ENCODE data around the gene CCDC184. TPM values are rescaled to one million over a fixed set of nuclear protein-coding genes. Genes with fewer than 3 reads are reported as not detected.

The CCDC184 gene
- polyA plus RNA-seq, 3 donors, result 0.22 to 1.1 (median 0.25) TPM

DNA sequence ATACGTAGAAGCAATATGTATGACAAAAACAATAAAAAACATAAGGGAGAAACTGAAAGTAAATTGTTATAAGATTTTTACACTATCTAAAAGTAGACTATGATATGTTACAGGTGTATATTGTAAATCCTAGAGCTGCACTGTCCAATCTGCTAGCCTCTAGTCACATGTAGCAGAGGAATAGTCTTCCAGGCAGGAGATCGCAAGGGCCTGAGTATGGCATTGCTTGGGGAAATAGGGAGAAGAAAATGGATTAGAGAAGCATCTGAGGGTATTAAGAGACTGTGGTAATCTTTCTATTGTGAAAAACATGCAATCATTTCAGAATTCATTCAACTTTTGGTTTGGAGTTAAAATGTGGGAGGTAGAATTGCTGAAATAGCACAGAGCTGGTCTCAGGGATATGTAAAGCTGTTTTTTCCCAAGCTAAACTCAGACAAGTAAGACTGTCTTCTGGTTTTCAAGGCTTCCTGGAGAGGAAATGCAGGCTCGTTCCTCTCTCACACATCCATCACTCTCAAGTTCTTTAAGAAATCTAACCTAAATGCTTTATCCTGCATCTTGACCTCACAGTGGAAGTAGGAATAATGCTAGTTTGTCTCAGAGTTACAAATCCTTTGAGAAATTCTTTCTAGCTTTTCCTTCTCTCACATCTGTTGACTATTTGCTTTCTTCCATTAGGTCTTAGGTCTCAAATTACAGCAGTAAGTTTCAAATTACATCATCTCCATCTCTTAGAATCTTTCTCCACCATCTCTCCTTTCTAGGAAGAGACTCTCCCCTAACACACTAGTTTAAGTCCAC lies 7.6 kb upstream of the CCDC184 start:
- no peak overlapping the region for H3K27ac ChIP-seq (ENCODE audit: low read depth, low read length)
- WGBS, 3 donors, result 52 to 56% (median 55%) methylated on average over 3 of the region's 3 CpGs

DNA sequence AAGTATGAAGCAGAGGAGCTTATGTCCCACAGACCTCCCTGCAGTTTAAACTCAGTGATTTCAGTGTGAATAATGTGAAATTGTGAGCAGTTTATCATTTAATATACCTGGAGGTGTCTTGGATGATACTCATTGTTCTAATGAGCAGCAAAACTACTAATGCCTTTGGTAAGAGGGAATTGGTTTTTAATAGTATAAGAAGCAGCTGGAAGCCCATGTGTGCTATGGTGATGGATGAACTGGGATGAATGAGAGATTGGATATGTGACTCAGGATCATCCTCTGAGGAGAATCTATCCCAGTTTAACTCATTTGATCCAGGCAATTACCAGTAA lies 7.1 kb upstream of the CCDC184 start:
- H3K27ac ChIP-seq (ENCODE audit: low read depth, low read length), result no peak overlapping the region

DNA sequence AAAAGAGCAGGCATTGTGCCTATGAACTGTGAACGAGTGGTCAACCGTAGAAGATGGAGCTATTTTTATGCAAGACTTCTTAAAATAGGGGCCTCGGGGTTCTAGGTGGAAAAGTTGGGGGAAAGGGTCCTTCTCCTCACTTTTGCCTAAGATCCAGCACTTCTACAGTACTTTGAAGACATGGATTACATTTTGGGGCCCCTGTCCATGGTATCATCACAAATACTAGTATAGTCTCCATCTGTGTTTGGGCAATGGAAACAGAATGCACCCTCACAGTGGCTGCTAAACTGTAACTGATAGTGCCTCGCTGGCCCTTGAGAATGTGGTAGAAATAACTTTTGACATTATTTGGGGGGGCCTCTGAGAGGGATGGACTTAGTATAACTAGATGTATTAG lies 5.5 kb upstream of the CCDC184 start:
- H3K27ac ChIP-seq (ENCODE audit: low read depth, low read length), result no peak overlapping the region
- WGBS, 3 donors, result 69 to 81% (median 76%) methylated on average over 4 of the region's 4 CpGs

DNA sequence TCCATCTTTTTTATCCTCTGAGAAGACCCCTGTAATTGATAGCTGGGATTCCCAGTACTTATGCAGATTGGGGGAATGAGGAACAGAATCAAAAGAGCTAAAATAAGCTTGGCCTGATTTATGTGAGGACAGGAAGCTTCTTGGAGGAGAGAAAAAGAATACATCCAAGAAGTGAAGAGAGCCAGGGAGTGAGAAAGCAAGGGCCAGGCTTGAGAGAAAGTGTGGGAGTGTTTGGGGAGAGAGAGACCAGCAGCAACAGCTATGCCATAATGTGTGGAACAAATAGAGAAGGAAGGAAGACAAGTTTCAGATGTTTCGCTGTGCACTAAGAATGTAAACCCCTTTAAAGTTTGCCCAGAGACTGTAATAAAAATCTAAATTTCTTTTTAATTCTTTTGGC lies 4.0 kb upstream of the CCDC184 start:
- 89 to 93% (median 89%) methylated on average over 1 of the region's 1 CpG for WGBS, 3 donors
- H3K27ac ChIP-seq (ENCODE audit: low read depth, low read length), result no peak overlapping the region

DNA sequence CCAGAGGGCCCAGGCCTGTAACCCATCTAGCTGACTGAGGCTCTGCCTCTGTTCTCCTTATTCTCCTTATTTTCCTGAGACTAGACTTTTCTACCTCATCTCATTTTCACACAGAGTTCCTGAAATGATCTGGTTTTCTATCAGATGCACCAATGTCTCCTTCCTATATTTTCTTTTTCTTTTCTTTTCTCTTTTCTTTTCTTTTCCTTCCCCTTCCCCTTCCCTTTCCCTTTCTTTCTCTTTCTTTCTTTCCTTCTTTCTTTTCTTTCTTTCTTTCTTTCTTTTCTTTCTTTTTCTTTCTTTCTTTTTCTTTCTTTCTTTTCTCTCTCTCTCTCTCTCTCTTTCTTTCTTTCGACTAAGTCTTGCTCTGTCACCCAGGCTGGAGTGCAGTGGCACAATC lies 3.0 kb upstream of the CCDC184 start:
- WGBS, 3 donors, result 79 to 86% (median 81%) methylated on average over 1 of the region's 1 CpG
- H3K27ac ChIP-seq (ENCODE audit: low read depth, low read length), result no peak overlapping the region

DNA sequence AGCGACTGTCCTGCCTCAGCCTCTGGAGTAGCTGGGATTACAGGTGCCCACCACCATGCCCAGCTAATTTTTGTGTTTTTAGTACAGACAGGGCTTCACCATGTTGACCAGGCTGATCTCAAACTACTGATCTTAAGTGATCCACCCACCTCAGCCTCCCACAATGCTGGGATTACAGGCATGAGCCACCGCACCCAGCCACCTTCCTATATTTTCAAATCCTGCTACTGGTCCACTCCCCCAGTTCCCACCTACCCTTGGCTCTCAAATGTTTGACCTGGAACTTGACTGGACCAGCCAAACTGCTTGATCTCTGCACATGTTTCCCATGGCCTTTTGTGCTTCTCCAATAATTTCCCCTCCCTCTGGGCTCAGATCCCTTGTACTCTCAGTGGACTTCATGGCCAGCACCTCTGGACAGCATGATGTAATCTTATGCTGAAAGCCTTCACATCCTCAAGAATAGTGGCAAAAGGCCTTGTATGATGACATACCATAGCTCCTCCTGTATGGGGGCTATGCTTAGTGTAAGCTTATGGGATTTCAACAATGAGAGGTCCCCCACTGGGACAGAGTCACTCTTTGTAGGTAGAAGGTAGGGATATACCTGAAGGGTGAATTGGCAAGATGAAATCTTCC lies 2.5 kb upstream of the CCDC184 start:
- no peak overlapping the region for H3K27ac ChIP-seq (ENCODE audit: low read depth, low read length)
- WGBS, 3 donors, result 77 to 92% (median 88%) methylated on average over 2 of the region's 2 CpGs

DNA sequence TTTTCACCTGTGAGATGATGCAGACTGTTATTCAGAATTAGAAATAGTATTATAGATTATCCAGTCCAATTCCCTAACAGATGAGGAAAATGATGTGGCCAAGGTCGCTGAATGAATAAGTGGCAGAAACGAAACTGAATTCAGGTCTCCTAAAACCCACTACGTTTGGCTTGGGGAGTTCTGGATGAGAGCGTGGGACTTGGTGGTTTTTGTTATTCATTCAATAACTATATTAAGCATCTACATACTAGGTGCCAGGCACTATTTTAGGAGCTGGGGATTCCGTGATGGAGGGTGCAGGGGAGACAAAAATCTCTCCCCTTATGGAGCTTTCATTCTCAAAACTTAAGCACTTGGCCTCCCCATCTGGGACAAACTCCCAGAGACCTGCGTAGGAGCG lies 813 bp upstream of the CCDC184 start:
- no peak overlapping the region for H3K27ac ChIP-seq (ENCODE audit: low read depth, low read length)
- 10 to 13% (median 11%) methylated on average over 7 of the region's 7 CpGs for WGBS, 3 donors

DNA sequence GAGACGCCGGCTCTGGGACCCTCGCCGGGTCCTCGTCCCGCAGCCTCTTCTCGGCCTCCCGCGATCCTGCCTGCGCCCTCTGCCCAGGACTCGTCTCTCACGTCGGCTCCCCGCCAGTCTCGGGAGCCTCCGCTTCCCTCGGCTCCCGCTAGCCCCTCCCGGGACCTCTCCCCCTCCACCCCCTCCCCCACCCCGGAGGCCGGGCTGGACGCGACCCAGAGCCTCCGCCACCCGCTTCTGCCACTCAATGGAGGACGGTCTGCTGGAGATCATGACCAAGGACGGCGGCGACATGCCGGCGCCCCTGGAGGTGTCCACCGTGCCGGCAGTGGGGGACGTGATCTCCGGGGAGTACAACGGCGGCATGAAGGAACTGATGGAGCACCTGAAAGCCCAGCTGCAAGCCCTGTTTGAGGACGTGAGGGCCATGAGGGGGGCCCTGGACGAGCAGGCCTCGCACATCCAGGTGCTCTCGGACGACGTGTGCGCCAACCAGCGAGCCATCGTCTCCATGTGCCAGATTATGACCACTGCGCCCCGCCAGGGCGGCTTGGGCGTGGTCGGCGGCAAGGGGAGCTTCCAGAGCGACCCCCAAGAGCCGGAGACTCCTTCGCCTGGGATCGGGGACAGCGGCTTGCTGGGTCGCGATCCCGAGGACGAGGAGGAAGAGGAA lies 568 bp downstream of the CCDC184 start:
- WGBS, 3 donors, result 2 to 3% (median 3%) methylated on average over 46 to 61 of the region's 61 CpGs
- H3K27ac ChIP-seq (ENCODE audit: low read depth, low read length), result no peak overlapping the region

DNA sequence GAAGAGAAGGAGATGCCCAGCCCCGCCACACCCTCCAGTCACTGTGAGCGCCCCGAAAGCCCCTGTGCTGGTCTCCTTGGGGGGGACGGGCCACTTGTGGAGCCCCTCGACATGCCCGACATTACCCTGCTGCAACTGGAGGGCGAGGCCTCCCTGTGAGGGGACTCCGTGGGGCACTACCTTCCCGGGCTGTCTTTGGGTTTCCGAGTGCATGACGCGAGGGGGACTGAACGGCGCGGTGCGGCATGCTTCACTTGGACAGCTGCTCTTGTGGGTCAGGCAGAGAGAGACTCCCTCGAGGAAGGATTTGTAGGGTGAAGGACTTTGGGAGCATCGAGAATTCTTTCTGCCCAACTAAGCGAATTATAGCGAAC lies 1.1 kb downstream of the CCDC184 start:
- 4 to 12% (median 11%) methylated on average over 20 of the region's 20 CpGs for WGBS, 3 donors
- H3K27ac ChIP-seq (ENCODE audit: low read depth, low read length), result no peak overlapping the region

DNA sequence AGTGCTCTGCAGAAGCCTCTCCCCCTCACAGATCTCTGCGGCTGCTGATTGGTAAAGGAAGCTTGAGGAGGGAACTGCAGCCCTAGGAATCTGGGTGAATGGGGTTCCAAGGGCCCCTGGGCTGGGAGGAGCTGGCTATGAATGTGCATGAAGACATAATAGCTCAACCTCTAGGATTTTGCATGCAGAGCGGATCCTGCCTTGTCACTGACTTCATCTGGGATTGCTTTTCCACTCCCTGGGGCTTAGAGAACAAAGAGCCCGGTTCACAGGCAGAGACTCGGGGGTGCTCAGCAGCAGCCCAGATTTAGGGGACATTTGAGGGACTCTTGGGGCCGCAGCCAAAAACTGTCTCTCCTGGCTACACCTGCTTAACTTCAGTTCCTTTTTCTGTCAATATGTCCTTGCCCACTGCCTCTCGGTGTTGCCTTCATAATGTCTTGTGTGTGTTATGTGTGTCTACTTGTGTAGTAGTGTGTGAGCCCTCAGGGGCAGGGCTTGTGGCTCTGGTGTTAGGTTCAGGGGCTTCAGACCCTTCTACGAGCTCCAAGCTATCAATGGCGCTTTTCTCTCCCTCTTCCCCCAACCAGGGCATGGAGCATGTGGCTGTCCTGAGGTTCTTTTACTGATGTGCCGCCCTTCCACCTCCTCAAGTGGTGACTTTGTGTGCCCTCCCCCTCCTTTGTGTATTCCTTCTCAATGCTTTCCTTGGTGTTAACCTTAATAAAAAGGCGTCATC lies 1.9 kb downstream of the CCDC184 start:
- WGBS, 3 donors, result 61 to 71% (median 65%) methylated on average over 10 of the region's 10 CpGs
- H3K27ac ChIP-seq (ENCODE audit: low read depth, low read length), result no peak overlapping the region

DNA sequence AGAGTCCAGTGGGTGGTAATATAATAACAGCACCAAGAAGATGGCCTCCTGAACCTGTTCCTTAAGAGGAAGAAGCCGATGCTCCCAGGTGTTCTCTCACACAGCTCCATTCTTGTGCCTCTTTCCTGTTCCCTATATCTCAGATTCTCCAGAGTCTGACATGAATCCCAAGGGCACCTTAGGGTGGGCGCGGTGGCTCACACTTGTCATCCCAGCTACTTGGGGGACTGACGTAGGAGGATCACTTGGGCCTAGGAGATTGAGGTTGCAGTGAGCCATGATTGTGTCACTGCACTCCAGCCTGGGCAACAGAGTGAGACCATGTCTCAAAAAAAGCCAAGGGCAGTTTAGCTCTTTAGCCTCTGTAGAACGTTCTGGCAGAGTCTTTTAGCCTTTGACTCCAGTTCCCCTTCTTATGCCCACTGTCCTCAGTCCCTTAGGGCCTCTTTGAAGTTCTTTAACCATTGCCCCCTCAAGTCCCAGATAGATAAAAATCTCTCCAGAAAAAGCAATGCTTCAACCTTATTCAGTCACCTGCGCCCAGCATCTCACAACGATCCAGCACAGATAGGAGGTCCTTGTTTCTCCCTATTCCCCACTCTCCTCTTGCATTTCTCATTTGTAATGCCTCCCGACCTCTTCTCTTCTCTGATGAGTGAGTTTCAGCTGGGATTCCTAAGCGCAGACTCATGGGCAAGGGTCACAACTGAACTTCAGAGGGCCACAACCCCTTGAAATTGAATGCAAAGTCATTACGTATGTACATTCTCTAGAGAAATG lies 4.7 kb downstream of the CCDC184 start:
- 77 to 86% (median 84%) methylated on average over 10 of the region's 10 CpGs for WGBS, 3 donors
- no peak overlapping the region for H3K27ac ChIP-seq (ENCODE audit: low read depth, low read length)

DNA sequence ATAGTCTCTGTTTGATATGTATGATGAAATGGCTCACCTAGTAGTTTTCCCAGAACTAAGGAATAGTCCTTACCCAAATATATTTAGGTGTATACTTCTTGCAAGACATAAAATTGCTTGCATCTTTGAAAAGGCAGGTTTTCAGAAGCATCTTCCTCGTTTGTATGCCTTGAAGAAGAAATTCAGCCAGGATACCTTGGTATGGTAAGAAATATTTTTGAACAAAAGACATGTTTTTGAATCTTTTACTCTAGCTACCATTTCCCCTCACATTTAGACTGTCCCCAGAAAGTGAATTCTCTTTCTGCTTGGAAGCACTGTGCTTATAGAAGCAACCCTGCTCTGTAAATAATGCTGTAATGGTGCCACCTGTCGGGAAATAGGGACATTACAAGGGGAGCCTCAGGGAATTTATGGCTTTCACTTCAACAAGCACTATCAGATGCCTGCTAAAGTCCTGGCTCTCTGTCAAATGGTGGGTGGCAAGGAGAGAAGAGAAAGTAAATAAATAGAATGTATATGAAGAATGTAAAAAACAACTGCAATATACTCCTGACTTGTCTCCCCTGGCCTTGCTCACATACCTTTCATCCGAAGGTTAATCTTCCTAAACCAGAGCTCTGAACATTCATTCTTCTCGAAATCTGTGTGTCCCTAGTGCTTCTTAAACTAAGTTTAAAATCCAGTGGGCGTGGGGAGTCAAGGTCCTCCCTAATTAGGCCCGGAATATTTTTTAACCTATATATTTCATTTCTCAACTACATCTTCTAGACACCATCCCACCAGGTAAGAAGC lies 6.1 kb downstream of the CCDC184 start:
- 38 to 46% (median 41%) methylated on average over 6 of the region's 6 CpGs for WGBS, 3 donors

DNA sequence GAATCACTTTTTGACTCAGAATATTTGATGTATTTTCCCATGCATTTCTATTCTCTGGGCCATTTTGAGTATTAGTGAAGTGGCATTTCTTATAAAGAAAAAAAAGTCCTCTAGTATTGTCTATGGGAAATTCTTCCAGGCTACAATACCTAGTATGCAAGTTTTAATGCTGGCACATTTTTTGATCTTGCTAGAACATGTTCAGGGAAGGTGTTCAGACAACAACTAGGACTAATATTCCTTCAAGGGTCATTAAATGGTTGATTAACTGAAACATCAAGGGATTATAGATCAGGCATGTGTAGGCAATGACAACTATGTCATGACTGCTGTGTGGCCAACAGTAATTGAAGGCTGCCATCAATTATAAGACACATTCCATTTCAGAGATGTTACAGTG lies 7.7 kb downstream of the CCDC184 start:
- no peak overlapping the region for H3K27ac ChIP-seq (ENCODE audit: low read depth, low read length)

More for the DNA sequence above, 6.1 kb downstream of the CCDC184 start:
- no peak overlapping the region for H3K27ac ChIP-seq (ENCODE audit: low read depth, low read length)

DNA sequence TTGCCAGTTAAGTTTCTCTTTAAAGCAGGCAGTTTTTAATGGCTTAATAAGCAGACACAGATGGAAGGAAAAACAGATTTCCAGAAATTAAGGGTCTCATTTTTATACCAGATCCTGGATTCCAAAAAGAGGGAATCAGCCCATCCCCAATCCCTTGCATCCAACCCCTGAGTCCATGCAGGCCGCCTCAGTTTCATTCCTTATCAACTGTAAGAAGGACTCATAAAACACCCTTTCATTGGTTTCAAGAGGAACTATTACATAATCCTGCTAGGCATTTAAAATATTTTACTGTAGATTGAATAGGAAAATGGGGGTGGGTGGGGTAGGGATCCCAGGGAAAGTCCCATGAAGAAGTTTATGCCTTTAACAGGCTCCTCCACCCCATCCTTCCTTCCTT lies 9.4 kb downstream of the CCDC184 start:
- WGBS, 3 donors, result 52 to 93% (median 76%) methylated on average over 1 of the region's 1 CpG
- H3K27ac ChIP-seq (ENCODE audit: low read depth, low read length), result no peak overlapping the region

DNA sequence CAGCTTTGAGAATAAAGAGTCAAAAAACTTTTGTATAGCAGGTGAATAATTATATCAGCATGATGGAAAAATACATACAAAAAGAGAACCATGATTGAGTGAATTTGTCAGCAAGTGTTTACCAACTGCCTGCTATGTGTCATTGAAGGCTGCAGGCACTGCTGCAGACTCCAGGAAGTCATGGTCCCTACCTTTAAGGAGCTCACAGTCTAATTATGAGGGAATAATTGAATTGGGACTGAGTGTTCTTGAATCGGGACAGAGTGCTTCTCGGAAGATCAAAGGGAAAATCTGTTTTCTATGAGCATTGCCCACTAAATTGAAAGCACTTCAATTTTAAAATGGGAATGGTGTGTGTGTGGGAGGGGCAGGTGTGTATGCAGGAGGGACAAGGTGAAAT lies 10.2 kb downstream of the CCDC184 start:
- no peak overlapping the region for H3K27ac ChIP-seq (ENCODE audit: low read depth, low read length)
- WGBS, 3 donors, result 61 to 75% (median 74%) methylated on average over 2 of the region's 2 CpGs

DNA sequence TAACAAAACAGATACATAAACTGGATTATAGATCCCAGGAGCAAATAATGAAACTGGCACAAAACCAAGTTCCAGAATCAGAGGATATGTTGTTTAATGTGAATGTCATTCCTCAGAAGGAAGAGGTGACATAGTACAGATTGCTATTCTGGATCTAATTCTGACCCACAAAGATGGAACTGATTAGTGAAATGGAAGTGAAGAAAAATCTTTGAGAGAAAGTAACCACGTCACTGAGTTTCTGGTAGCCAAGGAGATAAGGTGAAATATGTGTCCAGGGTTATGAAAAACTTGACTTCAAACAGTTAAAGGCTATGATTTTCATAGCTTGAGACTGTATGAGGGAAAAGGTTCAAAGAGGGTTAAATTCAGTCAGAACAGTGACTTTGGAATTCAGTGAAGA lies 11.4 kb downstream of the CCDC184 start:
- no peak overlapping the region for H3K27ac ChIP-seq (ENCODE audit: low read depth, low read length)
- WGBS, 3 donors, result 49 to 66% (median 59%) methylated on average over 1 of the region's 1 CpG

DNA sequence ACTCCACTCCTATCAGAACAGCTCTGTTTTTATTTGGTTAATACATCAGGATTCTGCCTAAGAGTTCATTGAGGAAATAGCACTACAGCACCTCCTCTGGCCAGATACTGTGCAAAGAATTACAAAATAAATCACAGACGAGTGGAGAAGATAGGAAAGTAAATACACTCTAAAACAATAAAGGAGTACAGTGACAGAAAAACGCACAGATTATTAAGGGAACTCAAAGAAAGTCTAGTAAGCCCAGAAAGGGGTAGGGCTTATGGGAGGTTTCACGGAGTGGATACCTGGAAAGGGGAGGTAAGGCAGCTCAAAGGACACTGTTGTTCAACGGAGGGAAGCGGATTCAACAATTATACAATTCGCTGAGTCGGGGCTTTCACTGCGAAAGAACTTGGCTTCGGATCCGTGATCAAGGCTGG lies 14.1 kb downstream of the CCDC184 start:
- peak overlapping the region; percentile 85 for H3K27ac ChIP-seq (ENCODE audit: low read depth, low read length)
- WGBS, 3 donors, result 0 to 1% (median 0%) methylated on average over 10 of the region's 10 CpGs
